Astrocyte (in vitro differentiated cells and primary cell): ENCODE results near the gene IL10RA. TPM values are rescaled to one million over a fixed set of nuclear protein-coding genes. Genes with fewer than 3 reads are reported as not detected.

ENCODE experiments used
- DNase-seq: peaks from one replicate; pipeline ENCODE4 v3.0.0-alpha.2; 2010; ENCODE audit warnings: low read depth
- FAIRE-seq: peaks from 2 replicates; lab custom pipeline; 2011; peaks lifted over from hg19 to GRCh38; lab: Jason Lieb, UNC
- H2AFZ ChIP-seq: 2 replicates; pipeline ENCODE4 v1.6.0; 2012; ENCODE audit warnings: low read depth, low read length, inconsistent platforms
- H3K27ac ChIP-seq: 2 replicates; pipeline ENCODE4 v1.5.1; 2011; ENCODE audit warnings: low read depth, low read length, inconsistent platforms
- H3K27me3 ChIP-seq: 2 replicates; pipeline ENCODE4 v1.6.0; 2011; ENCODE audit warnings: low read length, inconsistent platforms; ENCODE audit not compliant: insufficient read depth
- H3K36me3 ChIP-seq: 2 replicates; pipeline ENCODE4 v1.5.1; 2011; ENCODE audit warnings: low read length, inconsistent platforms; ENCODE audit not compliant: insufficient read depth
- H3K4me1 ChIP-seq: 2 replicates; pipeline ENCODE4 v1.5.1; 2011; ENCODE audit warnings: low read length, inconsistent platforms; ENCODE audit not compliant: insufficient read depth
- H3K4me2 ChIP-seq: 2 replicates; pipeline ENCODE4 v1.6.0; 2012; ENCODE audit warnings: low read length, inconsistent platforms
- H3K4me3 ChIP-seq: 2 replicates; pipeline ENCODE4 v1.5.1; 2011; ENCODE audit warnings: low read depth, mild to moderate bottlenecking, low read length, inconsistent platforms; ENCODE audit not compliant: insufficient read depth
- H3K79me2 ChIP-seq: 2 replicates; pipeline ENCODE4 v1.6.0; 2012; ENCODE audit warnings: mild to moderate bottlenecking, low read length, inconsistent platforms; ENCODE audit not compliant: insufficient read depth
- H3K9ac ChIP-seq: 2 replicates; pipeline ENCODE4 v1.6.0; 2012; ENCODE audit warnings: mild to moderate bottlenecking, low read length, inconsistent platforms
- H3K9me3 ChIP-seq: 2 replicates; pipeline ENCODE4 v1.5.1; 2012; ENCODE audit warnings: low read depth, mild to moderate bottlenecking, low read length, inconsistent platforms; ENCODE audit not compliant: insufficient read depth
- H4K20me1 ChIP-seq: 2 replicates; pipeline ENCODE4 v1.6.0; 2012; ENCODE audit warnings: low read length, inconsistent platforms; ENCODE audit not compliant: insufficient read depth
- H3K27ac Mint-ChIP-seq: one replicate; pipeline ENCODE4 v1.8.0; 2021; ENCODE audit warnings: mild to moderate bottlenecking, mixed read lengths; ENCODE audit not compliant: unreplicated experiment
- H3K27me3 Mint-ChIP-seq: one replicate; pipeline ENCODE4 v1.8.0; 2021; ENCODE audit warnings: low read depth, mixed read lengths; ENCODE audit not compliant: unreplicated experiment
- H3K36me3 Mint-ChIP-seq: one replicate; pipeline ENCODE4 v1.8.0; 2021; ENCODE audit warnings: low read depth, mixed read lengths; ENCODE audit not compliant: unreplicated experiment
- H3K4me1 Mint-ChIP-seq: one replicate; pipeline ENCODE4 v1.8.0; 2021; ENCODE audit warnings: low read depth, mixed read lengths; ENCODE audit not compliant: unreplicated experiment
- H3K4me3 Mint-ChIP-seq: one replicate; pipeline ENCODE4 v1.8.0; 2021; ENCODE audit warnings: mild to moderate bottlenecking, moderate library complexity, mixed read lengths; ENCODE audit not compliant: unreplicated experiment
- H3K9me3 Mint-ChIP-seq: one replicate; pipeline ENCODE4 v1.8.0; 2021; ENCODE audit warnings: mild to moderate bottlenecking, mixed read lengths; ENCODE audit not compliant: unreplicated experiment
- EZH2 ChIP-seq: IDR thresholded peaks from 2 replicates; pipeline ENCODE4 v1.6.1; 2012; ENCODE audit warnings: mild to moderate bottlenecking, low read length, inconsistent platforms; ENCODE audit not compliant: insufficient read depth
- total RNA-seq: library from RNA; stranded (reverse); gene quantifications from 2 replicates; pipeline ENCODE4 v1.2.1, GENCODE V29; 2021
- TF ChIP-seq, protein P1 (sequence below): IDR thresholded peaks from 2 replicates; pipeline ENCODE4 v1.5.1; 2011; ENCODE audit warnings: low read depth, mild to moderate bottlenecking, inconsistent platforms, low read length, moderate library complexity; ENCODE audit not compliant: insufficient read depth

Gene IL10RA
- total RNA-seq, 1 donor from 2014 or later, result 0.73 TPM

DNA sequence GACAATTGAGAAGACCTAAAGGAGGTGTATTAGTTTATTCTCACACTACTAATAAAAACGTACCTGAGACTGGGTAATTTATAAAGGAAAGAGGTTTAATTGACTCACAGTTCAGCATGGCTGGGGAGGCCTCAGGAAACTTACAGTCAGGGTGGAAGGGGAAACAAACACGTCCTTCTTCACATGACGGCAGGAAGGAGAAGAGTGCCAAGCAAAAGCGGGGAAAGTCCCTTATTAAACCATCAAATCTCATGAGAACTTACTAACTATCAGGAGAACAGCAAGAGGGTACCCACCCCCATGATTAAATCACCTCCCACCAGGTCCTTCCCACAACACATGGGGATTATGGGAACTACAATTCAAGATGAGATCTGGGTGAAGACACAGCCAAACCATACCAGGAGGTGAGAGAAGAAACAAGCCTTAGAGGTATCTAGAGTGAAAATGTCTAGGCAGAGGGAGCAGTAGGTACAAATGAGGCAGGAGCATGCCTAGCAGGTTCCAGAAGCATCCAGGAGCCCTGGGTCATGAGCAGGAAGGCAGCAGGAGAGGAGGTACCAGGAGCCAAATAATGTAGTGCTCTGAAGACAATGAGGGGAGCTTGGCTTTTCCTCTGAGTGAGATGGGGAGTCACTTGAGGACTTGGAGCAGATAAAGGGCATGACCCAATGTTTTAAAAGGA, 31.6 kb downstream of the IL10RA start:
- no peaks in the 10 kb centered on the region for H4K20me1 ChIP-seq
- Mint-ChIP-seq H3K4me1 (no peaks in the 10 kb centered on the region), H3K27ac (no peak overlapping the region), H3K4me3 (no peak overlapping the region), H3K36me3 (no peaks in the 10 kb centered on the region), H3K27me3 (peaks cover 21% of the 10 kb centered on the region), H3K9me3 (peaks cover 15% of the 10 kb centered on the region)
- no peak for DNase-seq
- no peak for TF ChIP-seq EZH2
- TF ChIP-seq, protein P1, sequence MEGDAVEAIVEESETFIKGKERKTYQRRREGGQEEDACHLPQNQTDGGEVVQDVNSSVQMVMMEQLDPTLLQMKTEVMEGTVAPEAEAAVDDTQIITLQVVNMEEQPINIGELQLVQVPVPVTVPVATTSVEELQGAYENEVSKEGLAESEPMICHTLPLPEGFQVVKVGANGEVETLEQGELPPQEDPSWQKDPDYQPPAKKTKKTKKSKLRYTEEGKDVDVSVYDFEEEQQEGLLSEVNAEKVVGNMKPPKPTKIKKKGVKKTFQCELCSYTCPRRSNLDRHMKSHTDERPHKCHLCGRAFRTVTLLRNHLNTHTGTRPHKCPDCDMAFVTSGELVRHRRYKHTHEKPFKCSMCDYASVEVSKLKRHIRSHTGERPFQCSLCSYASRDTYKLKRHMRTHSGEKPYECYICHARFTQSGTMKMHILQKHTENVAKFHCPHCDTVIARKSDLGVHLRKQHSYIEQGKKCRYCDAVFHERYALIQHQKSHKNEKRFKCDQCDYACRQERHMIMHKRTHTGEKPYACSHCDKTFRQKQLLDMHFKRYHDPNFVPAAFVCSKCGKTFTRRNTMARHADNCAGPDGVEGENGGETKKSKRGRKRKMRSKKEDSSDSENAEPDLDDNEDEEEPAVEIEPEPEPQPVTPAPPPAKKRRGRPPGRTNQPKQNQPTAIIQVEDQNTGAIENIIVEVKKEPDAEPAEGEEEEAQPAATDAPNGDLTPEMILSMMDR, result no peak
- no peaks in the 10 kb centered on the region for H3K27me3 ChIP-seq
- H2AFZ ChIP-seq, result no peak overlapping the region
- H3K9ac ChIP-seq, result no peak overlapping the region
- H3K9me3 ChIP-seq, result no peaks in the 10 kb centered on the region
- no peaks in the 10 kb centered on the region for H3K79me2 ChIP-seq
- no peaks in the 10 kb centered on the region for H3K36me3 ChIP-seq
- H3K27ac ChIP-seq, result no peak overlapping the region
- H3K4me1 ChIP-seq, result no peaks in the 10 kb centered on the region
- H3K4me2 ChIP-seq, result no peak overlapping the region
- no peak for FAIRE-seq
- H3K4me3 ChIP-seq, result no peak overlapping the region

DNA sequence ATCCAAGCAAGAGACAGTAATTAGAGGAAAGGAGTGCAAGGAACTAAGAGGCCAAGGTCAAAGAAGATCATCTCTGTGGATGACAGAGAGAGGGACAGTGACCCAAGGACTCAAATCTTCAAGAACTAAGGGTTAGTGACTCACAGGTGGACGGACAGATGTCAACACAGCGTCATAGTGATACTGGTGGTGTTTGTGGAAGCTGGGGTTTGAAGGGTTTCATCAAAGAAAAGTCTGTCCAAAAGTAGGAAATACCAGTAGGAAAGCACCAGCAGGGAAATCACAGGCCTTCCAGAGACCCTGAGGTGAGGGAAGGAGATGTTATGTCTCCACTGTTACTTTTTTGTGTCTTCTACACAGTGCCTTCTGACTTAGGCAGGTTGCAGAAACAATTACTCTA, 32.2 kb downstream of the IL10RA start:
- Mint-ChIP-seq H3K9me3 (peaks cover 14% of the 10 kb centered on the region), H3K4me3 (no peak overlapping the region), H3K4me1 (no peaks in the 10 kb centered on the region), H3K27me3 (peaks cover 21% of the 10 kb centered on the region), H3K36me3 (no peaks in the 10 kb centered on the region), H3K27ac (no peak overlapping the region)
- no peak for FAIRE-seq
- Histone ChIP-seq H3K9ac (no peak overlapping the region), H3K4me2 (no peak overlapping the region), H3K79me2 (no peaks in the 10 kb centered on the region), H3K4me1 (no peaks in the 10 kb centered on the region), H4K20me1 (no peaks in the 10 kb centered on the region), H3K4me3 (no peak overlapping the region), H2AFZ (no peak overlapping the region), H3K9me3 (no peaks in the 10 kb centered on the region), H3K27ac (no peak overlapping the region), H3K36me3 (no peaks in the 10 kb centered on the region), H3K27me3 (no peaks in the 10 kb centered on the region)
- TF ChIP-seq, protein P1, result no peak
- no peak for TF ChIP-seq EZH2
- DNase-seq, result no peak

DNA sequence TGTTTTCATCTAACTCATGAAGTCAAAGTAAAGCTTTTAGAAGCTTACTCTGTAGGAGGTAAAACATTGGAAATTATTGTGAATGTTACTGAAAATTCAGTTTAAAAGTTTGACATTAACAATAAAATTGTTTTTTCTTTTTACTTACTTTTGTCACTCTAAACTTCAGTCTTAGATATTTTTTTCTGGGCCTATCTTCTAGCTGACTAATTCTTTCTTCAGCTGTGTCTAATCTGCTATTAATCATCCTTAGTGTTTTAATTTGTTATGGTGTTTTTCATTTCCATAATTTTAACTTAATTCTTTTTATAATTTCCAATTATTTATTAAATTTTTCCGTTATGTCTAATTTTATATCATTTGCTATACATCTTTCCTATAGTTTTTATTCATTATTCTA, 35.0 kb downstream of the IL10RA start:
- H3K36me3 ChIP-seq, result no peaks in the 10 kb centered on the region
- no peaks in the 10 kb centered on the region for H3K4me1 ChIP-seq
- H3K79me2 ChIP-seq, result no peaks in the 10 kb centered on the region
- DNase-seq, result no peak
- H3K36me3 Mint-ChIP-seq, result no peaks in the 10 kb centered on the region
- H3K27me3 ChIP-seq, result no peaks in the 10 kb centered on the region
- peaks cover 10% of the 10 kb centered on the region for H3K9me3 Mint-ChIP-seq
- H3K27ac ChIP-seq, result no peak overlapping the region
- H3K9me3 ChIP-seq, result no peaks in the 10 kb centered on the region
- no peak overlapping the region for H3K4me3 ChIP-seq
- no peaks in the 10 kb centered on the region for H3K4me1 Mint-ChIP-seq
- no peak overlapping the region for H2AFZ ChIP-seq
- no peak for TF ChIP-seq EZH2
- TF ChIP-seq, protein P1, result no peak
- no peak overlapping the region for H3K4me3 Mint-ChIP-seq
- H3K4me2 ChIP-seq, result no peak overlapping the region
- FAIRE-seq, result no peak
- H3K9ac ChIP-seq, result no peak overlapping the region
- H3K27me3 Mint-ChIP-seq, result peaks cover 13% of the 10 kb centered on the region
- no peak overlapping the region for H3K27ac Mint-ChIP-seq
- H4K20me1 ChIP-seq, result no peaks in the 10 kb centered on the region
